OCI-LY3 (cell line): ENCODE measurements around the gene GABPA.

ENCODE experiments used
- H2AFZ ChIP-seq: fragments of 200-600, 300-600 bp; shearing (Covaris generic); 2 replicates; pipeline ENCODE4 v1.6.0; 2014; ENCODE audit warnings: antibody characterized with exemption, low read depth, low read length
- H3K27ac ChIP-seq: fragments of 200-600, 300-600 bp; sonication (generic); 2 replicates; pipeline ENCODE4 v1.5.1; 2014; ENCODE audit warnings: mild to moderate bottlenecking, low read length, moderate library complexity, mixed read lengths
- H3K27me3 ChIP-seq: fragments of 200-600, 300-600 bp; sonication (generic); 2 replicates; pipeline ENCODE4 v1.6.1; 2014; ENCODE audit warnings: low read depth, low read length, mixed read lengths
- H3K36me3 ChIP-seq: fragments of 200-600, 300-600 bp; sonication (generic); replicated peaks from 2 replicates; pipeline ENCODE3; 2014; ENCODE audit warnings: low read depth, low read length, mixed read lengths
- H3K4me1 ChIP-seq: fragments of 300-600, 200-600 bp; sonication (generic); 2 replicates; pipeline ENCODE4 v1.6.1; 2014; ENCODE audit warnings: low read length, mixed read lengths
- H3K4me2 ChIP-seq: fragments of 200-600, 300-600 bp; sonication (generic); 2 replicates; pipeline ENCODE4 v1.6.1; 2014; ENCODE audit warnings: low read length, mixed read lengths
- H3K4me3 ChIP-seq: fragments of 300-600, 200-600 bp; sonication (generic); 2 replicates; pipeline ENCODE4 v1.5.1; 2014; ENCODE audit warnings: antibody characterized with exemption, mild to moderate bottlenecking, low read length, moderate library complexity
- H3K79me2 ChIP-seq: fragments of 300-600, 200-600 bp; shearing (Covaris generic); 2 replicates; pipeline ENCODE4 v1.6.1; 2014; ENCODE audit warnings: mild to moderate bottlenecking, low read length, mixed read lengths
- H3K9ac ChIP-seq: fragments of 300-600, 200-600 bp; shearing (Covaris generic); 2 replicates; pipeline ENCODE4 v1.6.0; 2014; ENCODE audit warnings: mild to moderate bottlenecking, low read length, moderate library complexity
- H3K9me3 ChIP-seq: fragments of 200-600, 300-600 bp; shearing (Covaris generic); 2 replicates; pipeline ENCODE4 v1.6.1; 2014; ENCODE audit warnings: low read length, mixed read lengths; ENCODE audit not compliant: insufficient read depth
- H4K20me1 ChIP-seq: fragments of 200-600, 300-600 bp; sonication (generic); 2 replicates; pipeline ENCODE4 v1.6.1; 2016; ENCODE audit warnings: low read length, mixed read lengths; ENCODE audit not compliant: insufficient read depth
- EZH2phosphoT487 ChIP-seq: fragments of 200-600 bp; shearing (Covaris generic); IDR thresholded peaks from 2 replicates; pipeline ENCODE4 v1.6.1; 2018; ENCODE audit warnings: antibody characterized with exemption, mixed run types, low read depth
- TF ChIP-seq, protein P1 (sequence below): fragments of 200-600, 300-600 bp; sonication (generic); IDR thresholded peaks from 2 replicates; pipeline ENCODE4 v1.5.1; 2014; ENCODE audit warnings: antibody characterized with exemption, low read length, low read depth

GABPA gene

DNA sequence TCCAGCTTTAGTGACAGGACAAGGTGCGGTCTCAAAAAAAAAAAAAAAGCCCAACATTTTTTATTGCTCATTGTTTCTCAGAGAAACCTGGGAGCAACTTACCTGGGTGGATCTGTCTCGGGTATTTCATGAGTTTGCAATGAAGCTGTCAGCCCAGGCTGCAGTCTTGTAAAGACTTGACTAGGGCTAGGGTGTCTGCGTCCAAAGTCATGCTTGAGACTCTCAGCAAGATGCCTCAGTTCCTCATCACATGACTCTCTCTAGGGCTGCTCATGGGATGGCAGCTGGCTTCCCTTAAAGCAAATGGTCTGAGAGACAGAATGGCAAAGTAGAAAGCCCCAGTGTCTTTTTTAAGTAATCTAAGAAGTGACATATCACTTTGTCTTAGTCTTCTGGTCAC, 8.1 kb downstream of the GABPA start:
- Histone ChIP-seq H3K27ac (no peak overlapping the region), H3K4me3 (no peak overlapping the region), H3K9ac (no peak overlapping the region), H3K4me1 (no peaks in the 10 kb centered on the region), H3K9me3 (no peaks in the 10 kb centered on the region), H2AFZ (no peak overlapping the region), H3K36me3 (peaks cover 6% of the 10 kb centered on the region), H3K27me3 (no peaks in the 10 kb centered on the region), H4K20me1 (no peaks in the 10 kb centered on the region), H3K4me2 (no peak overlapping the region), H3K79me2 (peaks cover 34% of the 10 kb centered on the region)
- TF ChIP-seq EZH2phosphoT487 = no peak
- TF ChIP-seq, protein P1, sequence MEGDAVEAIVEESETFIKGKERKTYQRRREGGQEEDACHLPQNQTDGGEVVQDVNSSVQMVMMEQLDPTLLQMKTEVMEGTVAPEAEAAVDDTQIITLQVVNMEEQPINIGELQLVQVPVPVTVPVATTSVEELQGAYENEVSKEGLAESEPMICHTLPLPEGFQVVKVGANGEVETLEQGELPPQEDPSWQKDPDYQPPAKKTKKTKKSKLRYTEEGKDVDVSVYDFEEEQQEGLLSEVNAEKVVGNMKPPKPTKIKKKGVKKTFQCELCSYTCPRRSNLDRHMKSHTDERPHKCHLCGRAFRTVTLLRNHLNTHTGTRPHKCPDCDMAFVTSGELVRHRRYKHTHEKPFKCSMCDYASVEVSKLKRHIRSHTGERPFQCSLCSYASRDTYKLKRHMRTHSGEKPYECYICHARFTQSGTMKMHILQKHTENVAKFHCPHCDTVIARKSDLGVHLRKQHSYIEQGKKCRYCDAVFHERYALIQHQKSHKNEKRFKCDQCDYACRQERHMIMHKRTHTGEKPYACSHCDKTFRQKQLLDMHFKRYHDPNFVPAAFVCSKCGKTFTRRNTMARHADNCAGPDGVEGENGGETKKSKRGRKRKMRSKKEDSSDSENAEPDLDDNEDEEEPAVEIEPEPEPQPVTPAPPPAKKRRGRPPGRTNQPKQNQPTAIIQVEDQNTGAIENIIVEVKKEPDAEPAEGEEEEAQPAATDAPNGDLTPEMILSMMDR = no peak

DNA sequence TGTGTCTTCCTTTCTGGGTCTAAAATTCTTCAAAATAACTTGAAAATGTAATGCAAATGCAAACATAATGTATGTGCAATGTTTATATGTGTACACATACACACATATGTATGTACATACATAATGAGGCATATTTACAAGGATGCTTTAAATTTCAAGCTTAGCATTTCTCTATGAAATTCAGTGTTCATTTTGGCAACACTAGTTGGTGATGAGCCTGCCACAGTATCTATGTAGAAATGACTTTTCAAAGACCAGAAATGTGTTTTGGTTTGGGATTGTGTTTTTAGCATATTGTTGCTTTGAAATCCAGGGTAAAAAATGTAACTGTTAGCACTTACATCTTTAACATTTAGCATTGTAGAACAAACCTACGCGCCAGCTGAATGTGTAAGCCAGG, 10.1 kb downstream of the GABPA start:
- Histone ChIP-seq H3K4me2 (no peak overlapping the region), H3K4me1 (no peaks in the 10 kb centered on the region), H3K79me2 (peaks cover 14% of the 10 kb centered on the region), H3K4me3 (no peak overlapping the region), H4K20me1 (no peaks in the 10 kb centered on the region), H3K27me3 (no peaks in the 10 kb centered on the region), H3K9ac (no peak overlapping the region), H3K27ac (no peak overlapping the region), H3K36me3 (peaks cover 11% of the 10 kb centered on the region), H3K9me3 (no peaks in the 10 kb centered on the region), H2AFZ (no peak overlapping the region)
- TF ChIP-seq, protein P1 = no peak
- TF ChIP-seq EZH2phosphoT487 = no peak

DNA sequence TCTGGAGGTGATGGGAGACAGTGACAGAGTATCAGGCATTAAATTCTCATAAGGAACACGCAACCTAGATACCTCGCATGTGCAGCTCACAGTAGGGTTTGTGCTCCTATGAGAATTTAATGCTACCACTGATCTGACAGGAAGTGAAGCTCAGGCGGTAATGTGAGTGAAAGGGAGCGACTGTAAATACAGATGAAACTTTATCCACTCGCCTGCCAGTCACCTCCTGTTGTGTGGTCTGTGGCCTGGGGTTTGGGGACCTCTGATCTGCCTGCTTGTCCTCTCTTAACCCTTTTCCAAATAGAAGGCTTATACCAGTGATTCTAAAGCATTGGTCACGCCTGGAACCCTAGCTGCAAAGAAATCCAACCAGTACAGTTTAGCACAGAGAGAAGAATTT, 15.3 kb downstream of the GABPA start:
- TF ChIP-seq, protein P1 = no peak
- TF ChIP-seq EZH2phosphoT487 = no peak
- peaks cover 25% of the 10 kb centered on the region for H3K36me3 ChIP-seq
- no peak overlapping the region for H3K9ac ChIP-seq
- no peaks in the 10 kb centered on the region for H3K27me3 ChIP-seq
- no peak overlapping the region for H2AFZ ChIP-seq
- no peaks in the 10 kb centered on the region for H3K9me3 ChIP-seq
- no peaks in the 10 kb centered on the region for H3K4me1 ChIP-seq
- no peak overlapping the region for H3K4me3 ChIP-seq
- H3K4me2 ChIP-seq = no peak overlapping the region
- no peaks in the 10 kb centered on the region for H4K20me1 ChIP-seq
- H3K27ac ChIP-seq = no peak overlapping the region
- no peaks in the 10 kb centered on the region for H3K79me2 ChIP-seq

DNA sequence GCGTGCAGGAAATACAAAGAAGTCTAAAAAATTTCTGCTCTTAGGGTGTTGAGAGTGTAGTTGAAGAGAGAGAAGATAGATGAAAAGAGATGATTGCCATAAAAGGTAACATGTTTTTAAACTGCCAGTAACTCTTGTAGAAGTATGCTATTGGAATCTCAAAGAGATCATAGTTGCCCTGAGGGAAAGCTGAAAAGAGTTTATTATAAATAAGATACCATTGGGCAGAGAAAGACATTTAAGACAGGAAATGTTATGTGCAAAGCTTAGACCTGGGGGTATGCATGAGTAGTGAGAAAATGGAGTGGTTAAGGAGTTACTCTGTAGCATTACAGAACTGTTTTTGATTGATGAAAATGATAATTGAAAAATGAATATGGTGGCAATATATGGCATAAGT, 17.6 kb downstream of the GABPA start:
- Histone ChIP-seq H3K4me2 (no peak overlapping the region), H3K9ac (no peak overlapping the region), H3K9me3 (no peaks in the 10 kb centered on the region), H3K36me3 (peaks cover 19% of the 10 kb centered on the region), H4K20me1 (no peaks in the 10 kb centered on the region), H2AFZ (no peak overlapping the region), H3K27ac (no peak overlapping the region), H3K27me3 (no peaks in the 10 kb centered on the region), H3K4me1 (no peaks in the 10 kb centered on the region), H3K4me3 (no peak overlapping the region), H3K79me2 (no peaks in the 10 kb centered on the region)
- no peak for TF ChIP-seq EZH2phosphoT487
- TF ChIP-seq, protein P1 = no peak
